Suprapubic skin (tissue), 4 donors: ENCODE results near the gene NLRP1. TPM values are rescaled to one million over a fixed set of nuclear protein-coding genes. Genes with fewer than 3 reads are reported as not detected.

Experiments
- DNase-seq, 2 donors: peaks; one replicate each; pipeline ENCODE4 v3.0.0-alpha.2; 2019; ENCODE audit warnings: low spot score in 2 of 2
- H3K27ac ChIP-seq: fragments of 200-600 bp; sonication (generic); one replicate; pipeline ENCODE4 v1.5.1; 2019
- H3K27me3 ChIP-seq: fragments of 200-600 bp; sonication (generic); one replicate; pipeline ENCODE4 v1.5.1; 2019
- H3K36me3 ChIP-seq: fragments of 200-600 bp; sonication (generic); one replicate; pipeline ENCODE4 v1.5.1; 2019
- H3K4me1 ChIP-seq: fragments of 200-600 bp; sonication (generic); one replicate; pipeline ENCODE4 v1.5.1; 2019
- H3K4me3 ChIP-seq: fragments of 200-600 bp; sonication (generic); one replicate; pipeline ENCODE4 v1.5.1; 2019; ENCODE audit warnings: mild to moderate bottlenecking
- H3K9me3 ChIP-seq: fragments of 200-600 bp; sonication (generic); one replicate; pipeline ENCODE4 v1.5.1; 2019
- CTCF ChIP-seq, 2 donors: fragments of 200-600 bp in 1 of 2; fragments of 450-650 bp in 1 of 2; sonication (generic) in 1 of 2; IDR thresholded peaks; one replicate each; pipeline ENCODE4 v1.5.1; 2016 to 2019; ENCODE audit warnings: antibody characterized with exemption in 2 of 2, mild to moderate bottlenecking in 1 of 2, moderate library complexity in 1 of 2
- EP300 ChIP-seq: sonication (generic); formaldehyde crosslinking; IDR thresholded peaks from one replicate; pipeline ENCODE4 v1.6.1; 2017; ENCODE audit warnings: antibody characterized with exemption
- POLR2A ChIP-seq, 2 donors: fragments of 450-650 bp; IDR thresholded peaks; one replicate each; pipeline ENCODE4 v1.6.1; 2017; ENCODE audit warnings: antibody characterized with exemption in 2 of 2, mild to moderate bottlenecking in 2 of 2, moderate library complexity in 2 of 2
- POLR2AphosphoS5 ChIP-seq, 3 donors: sonication (generic); formaldehyde crosslinking; IDR thresholded peaks; one replicate each; pipeline ENCODE4 v1.6.1; 2017; ENCODE audit warnings: antibody characterized with exemption in 3 of 3
- WGBS: methylation state at CpG from one replicate; pipeline ENCODE4 v1.1.5; 2018; 5-methylcytosine and 5-hydroxymethylcytosine counted together
- total RNA-seq, 4 donors: library from RNA; depleted of rRNA; stranded (reverse); fragments of >200 nt; gene quantifications; one replicate each; pipeline ENCODE4 v1.1.0, GENCODE V29; 2016

NLRP1 gene
- total RNA-seq, 4 donors from 2014 or later, result 66.9 to 279 (median 95.8) TPM

GRCh38 chr17:5500247-5500588 lies 84.1 kb downstream of the NLRP1 start:
- no peak for TF ChIP-seq POLR2AphosphoS5 (IDR thresholded peaks at IDR 0.05)
- Histone ChIP-seq H3K4me3 (peak overlapping the region; percentile 53), H3K36me3 (peaks cover 11% of the 10 kb centered on the region)

GRCh38 chr17:5499476-5500231 lies 84.7 kb downstream of the NLRP1 start:
- TF ChIP-seq EP300, result no peak
- TF ChIP-seq POLR2AphosphoS5 (IDR thresholded peaks at IDR 0.05), result no peak
- no peak for TF ChIP-seq POLR2A (IDR thresholded peaks at IDR 0.05)
- TF ChIP-seq CTCF (IDR thresholded peaks at IDR 0.05), result no peak
- no peaks in the 10 kb centered on the region for H3K27me3 ChIP-seq
- no peaks in the 10 kb centered on the region for H3K9me3 ChIP-seq
- H3K4me1 ChIP-seq, result peaks cover 12% of the 10 kb centered on the region
- DNase-seq, result no peak
- 75% methylated on average over 7 of the region's 44 CpGs for WGBS
- H3K36me3 ChIP-seq, result peaks cover 7% of the 10 kb centered on the region
- H3K4me3 ChIP-seq, result peak overlapping the region; percentile 53
- H3K27ac ChIP-seq, result no peak overlapping the region

More at GRCh38 chr17:5500247-5500588, 84.1 kb downstream of the NLRP1 start:
- no peaks in the 10 kb centered on the region for H3K9me3 ChIP-seq
- H3K27ac ChIP-seq, result no peak overlapping the region
- DNase-seq, result no peak
- peaks cover 12% of the 10 kb centered on the region for H3K4me1 ChIP-seq
- H3K27me3 ChIP-seq, result no peaks in the 10 kb centered on the region
- 32% methylated on average over 18 of the region's 18 CpGs for WGBS

- H3K4me3 ChIP-seq, result no peak overlapping the region
- WGBS, result 100% methylated on average over 2 of the region's 2 CpGs
- TF ChIP-seq CTCF (IDR thresholded peaks at IDR 0.05) (no peak), POLR2A (IDR thresholded peaks at IDR 0.05) (no peak), EP300 (no peak), POLR2AphosphoS5 (IDR thresholded peaks at IDR 0.05) (no peak)
- peaks cover 6% of the 10 kb centered on the region for H3K4me1 ChIP-seq
- H3K36me3 ChIP-seq, result peaks cover 18% of the 10 kb centered on the region
- H3K27me3 ChIP-seq, result no peaks in the 10 kb centered on the region
- no peak for DNase-seq
- no peaks in the 10 kb centered on the region for H3K9me3 ChIP-seq
- H3K27ac ChIP-seq, result no peak overlapping the region
These were observed 91.3 kb downstream of the NLRP1 start for GRCh38 chr17:5492970-5493369.

- Histone ChIP-seq H3K4me3 (no peak overlapping the region), H3K27me3 (no peaks in the 10 kb centered on the region), H3K4me1 (peaks cover 26% of the 10 kb centered on the region), H3K9me3 (no peaks in the 10 kb centered on the region), H3K36me3 (peaks cover 19% of the 10 kb centered on the region), H3K27ac (no peak overlapping the region)
- WGBS, result 60% methylated on average over 8 of the region's 8 CpGs
- DNase-seq, result no peak
- TF ChIP-seq POLR2A (IDR thresholded peaks at IDR 0.05), result no peak
- TF ChIP-seq CTCF (IDR thresholded peaks at IDR 0.05), result no peak
- no peak for TF ChIP-seq EP300
- TF ChIP-seq POLR2AphosphoS5 (IDR thresholded peaks at IDR 0.05), result no peak
These were observed 95.6 kb downstream of the NLRP1 start for GRCh38 chr17:5488752-5489151.

- peaks cover 35% of the 10 kb centered on the region for H3K36me3 ChIP-seq
- WGBS, result 1% methylated on average over 72 of the region's 77 CpGs
These were observed 97.8 kb downstream of the NLRP1 start, which contains the start of gene MIS12 for GRCh38 chr17:5486206-5487124. Gene MIS12, plus strand, starts transcription at chr17:5486566. Its CDS starts 2,297 bp downstream, at chr17:5488863.

More at GRCh38 chr17:5486206-5487124, 97.8 kb downstream of the NLRP1 start, which contains the start of gene MIS12:
- DNase-seq, result peak; percentile 99 to 100
- Histone ChIP-seq H3K4me3 (peak within 1 kb of the TSS; percentile 92), H3K9me3 (no peaks in the 10 kb centered on the region), H3K27me3 (no peaks in the 10 kb centered on the region), H3K4me1 (peaks cover 26% of the 10 kb centered on the region), H3K27ac (peak within 1 kb of the TSS; percentile 98)
- TF ChIP-seq POLR2AphosphoS5 (IDR thresholded peaks at IDR 0.05), result peak in 2 of 3 donors; percentile 69 to 94
- no peak for TF ChIP-seq EP300
- peak in 1 of 2 donors; percentile 71 for TF ChIP-seq POLR2A (IDR thresholded peaks at IDR 0.05)
- TF ChIP-seq CTCF (IDR thresholded peaks at IDR 0.05), result no peak
